ENCODE results near the gene JAG2.

- no peak for TF ChIP-seq CTCF (IDR thresholded peaks at IDR 0.05)
- no peak; the same call in 1 of the 2 replicates for TF ChIP-seq SIN3A (IDR thresholded peaks at IDR 0.05; ENCODE audit: borderline replicate concordance, insufficient read depth, low read depth, low read length)
- TF ChIP-seq POLR2AphosphoS5 (IDR thresholded peaks at IDR 0.05; ENCODE audit: low read depth, low read length) = no peak
- no peak for TF ChIP-seq REST (IDR thresholded peaks at IDR 0.05; ENCODE audit: insufficient read depth in 1 of 2, low read depth in 2 of 2, low read length in 1 of 2)
- no peak for TF ChIP-seq TCF7L2 (IDR thresholded peaks at IDR 0.05; ENCODE audit: low read depth, low read length)
Observed at GRCh38 chr14:105091054-105091516, 77.5 kb downstream of the JAG2 start.

All from Panc1 (cell line).